Mucosa of rectum (tissue), 2 donors: Measurements from ENCODE around the gene ASB18.

Source experiments
- H3K27ac ChIP-seq, 2 donors: one replicate each; pipeline ENCODE4 v1.7.0; 2013; ENCODE audit warnings: inconsistent platforms in 2 of 2, low read depth in 2 of 2, low read length in 2 of 2
- H3K27me3 ChIP-seq, 2 donors: one replicate each; pipeline ENCODE4 v1.7.0; 2013; ENCODE audit warnings: low read length in 2 of 2; ENCODE audit not compliant: control insufficient read depth in 2 of 2, insufficient read depth in 2 of 2
- H3K36me3 ChIP-seq, 2 donors: one replicate each; pipeline ENCODE4 v1.7.0; 2013; ENCODE audit warnings: low read length in 2 of 2; ENCODE audit not compliant: control insufficient read depth in 2 of 2, insufficient read depth in 2 of 2
- H3K4me1 ChIP-seq, 2 donors: one replicate each; pipeline ENCODE4 v1.7.0; 2013; ENCODE audit warnings: low read length in 2 of 2, mild to moderate bottlenecking in 1 of 2; ENCODE audit not compliant: control insufficient read depth in 2 of 2, insufficient read depth in 2 of 2
- H3K4me3 ChIP-seq, 2 donors: one replicate each; pipeline ENCODE4 v1.7.0; 2013; ENCODE audit warnings: low read length in 2 of 2
- H3K9ac ChIP-seq, 2 donors: one replicate each; pipeline ENCODE4 v1.7.0; 2013; ENCODE audit warnings: low read length in 2 of 2, low read depth in 1 of 2, mild to moderate bottlenecking in 1 of 2
- H3K9me3 ChIP-seq, 2 donors: one replicate each; pipeline ENCODE4 v1.7.0; 2013; ENCODE audit warnings: low read length in 2 of 2; ENCODE audit not compliant: control insufficient read depth in 2 of 2
- donor health status: healthy.
- donor health status: Normal muscosa, but diverticular disease.

Gene ASB18, protein sequence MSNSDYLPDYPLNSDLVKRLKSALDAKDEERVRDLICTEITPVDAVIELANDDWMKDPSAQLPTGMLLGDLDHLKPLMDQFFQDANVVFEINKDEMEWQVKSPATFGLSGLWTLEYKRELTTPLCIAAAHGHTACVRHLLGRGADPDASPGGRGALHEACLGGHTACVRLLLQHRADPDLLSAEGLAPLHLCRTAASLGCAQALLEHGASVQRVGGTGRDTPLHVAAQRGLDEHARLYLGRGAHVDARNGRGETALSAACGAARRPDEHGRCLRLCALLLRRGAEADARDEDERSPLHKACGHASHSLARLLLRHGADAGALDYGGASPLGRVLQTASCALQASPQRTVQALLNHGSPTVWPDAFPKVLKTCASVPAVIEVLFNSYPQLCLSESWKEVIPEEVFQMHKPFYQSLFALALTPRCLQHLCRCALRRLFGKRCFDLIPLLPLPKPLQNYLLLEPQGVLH

GRCh38 chr2:236264256-236264655 lies at the start of gene ASB18:
Gene ASB18, minus strand, starts transcription at chr2:236264406. Its CDS starts 61 bp downstream, at chr2:236264345.
- Histone ChIP-seq H3K4me3 (no peak within 1 kb of the TSS), H3K27ac (no peak within 1 kb of the TSS), H3K36me3 (no peaks in the 10 kb centered on the region), H3K27me3 (no peaks in the 10 kb centered on the region), H3K9me3 (no peaks in the 10 kb centered on the region), H3K9ac (no peak within 1 kb of the TSS), H3K4me1 (no peaks in the 10 kb centered on the region)

- no peaks in the 10 kb centered on the region for H3K36me3 ChIP-seq
- no peak overlapping the region for H3K4me3 ChIP-seq
- no peak overlapping the region for H3K27ac ChIP-seq
- H3K9ac ChIP-seq = no peak overlapping the region
- H3K4me1 ChIP-seq = no peaks in the 10 kb centered on the region
- peaks cover 0 to 6% of the 10 kb centered on the region in 2 donors for H3K27me3 ChIP-seq
- no peaks in the 10 kb centered on the region for H3K9me3 ChIP-seq
Measured at GRCh38 chr2:236311286-236311685, 47.1 kb upstream of the ASB18 start.

GRCh38 chr2:236309669-236310029 lies 45.4 kb upstream of the ASB18 start:
- H3K27ac ChIP-seq = no peak overlapping the region
- H3K27me3 ChIP-seq = peaks cover 0 to 8% of the 10 kb centered on the region in 2 donors

GRCh38 chr2:236308855-236309668 lies 44.9 kb upstream of the ASB18 start:
- Histone ChIP-seq H3K4me3 (no peak overlapping the region), H3K27ac (no peak overlapping the region), H3K36me3 (no peaks in the 10 kb centered on the region), H3K9me3 (no peaks in the 10 kb centered on the region), H3K27me3 (peaks cover 0 to 8% of the 10 kb centered on the region in 2 donors), H3K4me1 (no peaks in the 10 kb centered on the region), H3K9ac (no peak overlapping the region)

More at GRCh38 chr2:236309669-236310029, 45.4 kb upstream of the ASB18 start:
- no peak overlapping the region for H3K9ac ChIP-seq
- no peak overlapping the region for H3K4me3 ChIP-seq
- H3K9me3 ChIP-seq = no peaks in the 10 kb centered on the region
- H3K36me3 ChIP-seq = no peaks in the 10 kb centered on the region
- H3K4me1 ChIP-seq = no peaks in the 10 kb centered on the region

GRCh38 chr2:236307641-236308040 lies 43.4 kb upstream of the ASB18 start:
- H3K4me1 ChIP-seq = no peaks in the 10 kb centered on the region
- no peaks in the 10 kb centered on the region for H3K9me3 ChIP-seq
- H3K27me3 ChIP-seq = peaks cover 0 to 8% of the 10 kb centered on the region in 2 donors
- H3K4me3 ChIP-seq = no peak overlapping the region
- H3K27ac ChIP-seq = no peak overlapping the region
- no peaks in the 10 kb centered on the region for H3K36me3 ChIP-seq
- no peak overlapping the region for H3K9ac ChIP-seq

DNA sequence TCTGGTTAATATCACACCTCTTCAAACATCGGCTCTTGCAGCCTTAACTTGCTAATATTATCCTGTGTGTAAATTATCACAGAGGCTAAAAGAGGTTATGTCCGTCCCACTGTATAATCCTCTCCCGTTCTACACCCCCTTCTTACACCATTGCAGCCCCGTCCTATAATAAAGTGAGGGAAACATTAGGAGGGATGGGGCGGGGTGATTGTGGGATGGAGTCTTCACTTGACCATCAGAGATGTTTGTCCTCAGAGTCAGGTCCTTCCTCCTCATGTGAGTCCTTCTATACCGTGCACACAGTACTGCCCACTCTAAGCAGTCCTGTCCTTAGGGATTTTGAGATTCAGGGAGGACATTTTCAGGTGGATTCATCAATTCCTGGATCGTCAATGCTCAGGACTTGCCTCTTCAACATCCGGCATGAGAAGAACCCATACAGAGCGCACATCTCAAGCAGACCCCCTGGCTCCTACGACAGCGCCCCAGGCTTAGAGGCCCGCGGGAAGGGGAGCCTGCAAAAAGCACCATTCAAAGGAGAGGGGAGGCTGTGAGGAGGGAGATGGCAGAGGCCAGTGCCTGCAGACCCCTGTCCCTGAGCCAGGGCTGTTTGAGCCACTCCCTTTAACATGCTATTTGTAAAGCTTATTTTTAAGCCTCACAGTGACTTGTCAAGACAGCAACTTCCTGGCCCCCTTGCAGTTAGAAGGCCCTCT lies 42.8 kb upstream of the ASB18 start:
- Histone ChIP-seq H3K4me3 (no peak overlapping the region), H3K36me3 (no peaks in the 10 kb centered on the region), H3K9me3 (no peaks in the 10 kb centered on the region), H3K27me3 (peaks cover 0 to 8% of the 10 kb centered on the region in 2 donors), H3K4me1 (no peaks in the 10 kb centered on the region), H3K27ac (no peak overlapping the region), H3K9ac (no peak overlapping the region)

DNA sequence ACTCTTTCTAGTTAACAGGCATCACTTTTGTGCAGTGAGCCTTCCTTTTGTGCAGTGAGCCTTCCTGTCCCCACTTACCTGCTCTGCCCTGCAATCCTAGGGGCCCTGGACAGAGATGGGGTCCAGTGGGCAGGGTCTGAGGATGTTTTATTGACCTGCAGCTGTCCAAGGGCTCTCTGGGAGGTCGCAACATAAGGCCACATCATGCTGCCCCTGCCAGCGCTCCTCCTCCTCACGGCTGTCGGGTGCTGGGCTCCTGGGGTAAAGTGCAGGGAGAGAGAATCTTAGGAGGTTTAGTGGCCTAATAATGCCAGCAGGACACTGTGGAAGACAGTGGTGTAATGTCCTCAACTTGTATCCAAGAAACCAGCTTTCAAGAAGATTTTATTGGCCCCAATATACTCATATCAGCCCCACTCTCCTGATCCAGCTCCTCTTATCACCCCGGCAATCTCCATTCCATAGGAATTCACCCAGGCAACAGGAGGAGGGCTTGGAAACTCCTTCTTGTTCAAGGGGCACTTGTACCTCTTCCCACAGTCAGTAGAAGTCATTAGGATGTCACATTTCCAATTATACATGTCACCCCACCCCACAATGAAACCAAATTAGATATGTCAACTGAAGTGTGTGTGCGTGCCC lies 41.9 kb upstream of the ASB18 start:
- peaks cover 0 to 8% of the 10 kb centered on the region in 2 donors for H3K27me3 ChIP-seq
- no peak overlapping the region for H3K4me3 ChIP-seq
- no peak overlapping the region for H3K9ac ChIP-seq
- no peaks in the 10 kb centered on the region for H3K36me3 ChIP-seq
- no peaks in the 10 kb centered on the region for H3K4me1 ChIP-seq
- H3K27ac ChIP-seq = no peak overlapping the region
- H3K9me3 ChIP-seq = no peaks in the 10 kb centered on the region

GRCh38 chr2:236305531-236305930 lies 41.3 kb upstream of the ASB18 start:
- Histone ChIP-seq H3K36me3 (no peaks in the 10 kb centered on the region), H3K4me1 (no peaks in the 10 kb centered on the region), H3K27ac (no peak overlapping the region), H3K27me3 (peaks cover 0 to 8% of the 10 kb centered on the region in 2 donors), H3K4me3 (no peak overlapping the region), H3K9ac (no peak overlapping the region), H3K9me3 (no peaks in the 10 kb centered on the region)

DNA sequence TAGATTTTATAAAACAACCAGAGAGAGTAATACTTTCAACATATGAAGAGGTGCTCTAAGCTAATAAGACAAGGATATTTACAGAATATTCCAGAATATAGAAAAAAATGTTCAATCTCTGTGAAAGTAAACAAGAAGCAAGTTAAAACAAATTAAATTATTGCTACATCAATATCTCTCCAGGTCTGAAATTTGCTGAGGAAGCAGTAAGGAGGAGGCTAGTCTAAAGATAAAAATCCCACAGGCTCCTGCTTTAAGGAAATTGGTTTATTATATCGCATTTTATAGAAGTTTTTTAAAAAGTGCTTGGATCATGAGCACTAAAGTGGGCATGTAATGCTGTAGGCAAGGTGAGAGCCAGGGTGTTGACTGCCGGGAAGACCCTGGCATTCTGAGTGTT lies 39.7 kb upstream of the ASB18 start:
- H3K4me1 ChIP-seq = no peaks in the 10 kb centered on the region
- H3K9me3 ChIP-seq = no peaks in the 10 kb centered on the region
- no peaks in the 10 kb centered on the region for H3K36me3 ChIP-seq
- H3K4me3 ChIP-seq = no peak overlapping the region
- no peak overlapping the region for H3K27ac ChIP-seq
- no peak overlapping the region for H3K9ac ChIP-seq
- peaks cover 0 to 4% of the 10 kb centered on the region in 2 donors for H3K27me3 ChIP-seq
